NCI-H748 (cell line): ENCODE data around the gene AHR.

ENCODE experiments used
- DNase-seq: peaks from one replicate; lab custom pipeline; 2025; ENCODE audit not compliant: unreplicated experiment; lab: John Stamatoyannopoulos, UW

AHR gene

GRCh38 chr7:17302575-17303142 lies 4.2 kb downstream of the AHR start:
- peak; percentile 42 for DNase-seq

- no peak for DNase-seq
Measured at GRCh38 chr7:17304926-17305325, 6.5 kb downstream of the AHR start.

GRCh38 chr7:17305387-17306171 lies 7.1 kb downstream of the AHR start:
- DNase-seq: no peak

GRCh38 chr7:17307000-17307399 lies 8.5 kb downstream of the AHR start:
- DNase-seq: no peak

GRCh38 chr7:17307558-17307957 lies 9.1 kb downstream of the AHR start:
- DNase-seq: no peak

- DNase-seq: no peak
Measured at GRCh38 chr7:17307969-17308648, 9.7 kb downstream of the AHR start.

DNA sequence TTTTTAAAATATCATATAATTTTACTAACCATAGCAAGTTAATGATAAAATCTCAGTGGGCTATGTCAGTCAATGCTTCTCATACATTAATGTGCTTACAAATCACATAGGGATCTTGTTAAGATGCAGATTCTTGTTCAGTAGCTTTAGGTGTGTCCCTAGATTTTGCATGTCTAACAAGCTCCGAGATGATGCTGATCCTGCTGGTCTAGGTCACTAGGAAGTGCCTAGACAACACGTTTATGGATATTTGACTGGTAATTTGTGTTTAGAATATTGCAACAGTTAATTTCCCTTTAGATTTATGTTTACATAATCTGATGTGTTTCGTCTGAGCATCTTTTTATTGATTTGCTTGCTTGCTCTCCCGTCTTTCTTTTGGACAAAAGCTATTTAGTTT lies 12.7 kb downstream of the AHR start:
- DNase-seq: no peak

DNA sequence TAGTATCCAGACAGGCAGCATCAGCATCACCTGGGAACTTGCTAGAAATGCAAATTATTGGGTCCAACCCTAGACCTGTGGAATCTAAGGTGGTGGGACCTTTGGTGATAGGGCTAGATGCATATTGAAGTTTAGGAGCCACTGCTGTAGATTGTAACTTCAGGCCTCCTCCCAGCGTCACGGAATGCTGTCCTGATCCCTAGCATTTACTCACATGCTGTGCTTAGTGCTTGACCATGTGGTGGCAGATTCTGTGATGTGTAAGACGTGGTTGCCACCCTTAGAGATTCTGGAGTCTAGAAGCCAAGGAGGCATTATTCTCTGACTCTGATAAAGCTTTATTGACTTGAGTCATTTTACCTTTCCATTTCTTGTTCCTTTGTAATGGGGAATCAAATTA lies 13.5 kb downstream of the AHR start:
- no peak for DNase-seq

DNA sequence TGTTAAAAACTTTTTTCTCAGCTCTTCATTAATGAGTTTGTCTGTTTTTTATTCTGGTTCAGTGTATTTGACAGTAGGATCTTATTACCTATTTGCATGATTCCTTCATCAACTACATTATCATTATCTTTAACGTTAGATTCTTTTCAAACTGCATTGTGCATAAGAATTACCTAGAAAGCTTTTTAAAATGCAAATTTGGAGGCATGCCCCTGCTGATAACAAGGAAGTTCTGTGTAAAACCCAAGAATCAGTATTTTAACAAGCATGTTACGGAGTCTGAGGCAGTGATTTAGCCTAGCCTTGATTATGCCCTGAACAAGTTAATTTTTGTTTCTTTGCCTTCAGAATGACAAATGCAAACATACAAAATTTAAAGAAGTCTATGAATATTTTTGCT lies 14.2 kb downstream of the AHR start:
- DNase-seq: no peak

GRCh38 chr7:17313194-17313593 lies 14.7 kb downstream of the AHR start:
- DNase-seq: no peak

DNA sequence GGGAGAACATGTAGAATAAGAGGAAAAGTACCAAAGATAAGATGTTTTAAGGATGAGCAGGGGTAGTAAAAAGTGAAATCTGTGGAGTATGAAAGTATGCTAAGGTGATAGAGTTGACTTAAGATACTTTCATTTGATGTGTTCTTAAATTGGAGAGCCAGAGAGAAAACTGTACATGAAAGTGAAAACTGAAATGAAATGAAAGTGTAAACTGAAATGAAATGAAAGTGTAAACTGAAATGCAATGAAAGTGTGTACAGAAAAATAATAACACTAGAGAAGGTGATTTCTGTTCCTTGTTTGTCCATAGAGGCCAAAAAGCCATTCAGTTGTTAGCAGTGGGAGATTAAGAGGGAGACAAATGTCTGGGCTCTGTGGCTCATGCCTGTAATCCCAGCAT lies 17.5 kb downstream of the AHR start:
- DNase-seq: no peak

DNA sequence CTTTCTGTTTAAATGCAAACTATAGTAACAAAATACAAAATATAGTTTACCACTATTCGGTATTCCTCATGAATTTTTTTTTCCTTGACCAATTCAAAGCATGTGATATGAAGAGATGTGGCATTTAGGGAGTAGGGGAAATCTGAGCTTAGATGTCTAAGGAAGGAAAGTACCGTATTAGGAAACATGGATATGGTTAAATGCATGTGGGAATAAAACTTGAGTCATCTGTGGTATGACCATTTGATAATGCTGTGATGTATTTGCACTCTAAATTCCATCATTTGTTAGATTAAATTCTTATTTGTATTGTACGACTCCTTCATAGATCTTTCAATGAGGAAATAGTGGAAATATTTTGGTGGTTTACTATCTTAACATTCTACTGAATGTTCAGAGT lies 19.7 kb downstream of the AHR start:
- no peak for DNase-seq

GRCh38 chr7:17319164-17320101 lies 21.0 kb downstream of the AHR start:
- DNase-seq: no peak

GRCh38 chr7:17320102-17320497 lies 21.6 kb downstream of the AHR start:
- no peak for DNase-seq

- DNase-seq: no peak
Measured at GRCh38 chr7:17320657-17321056, 22.2 kb downstream of the AHR start.

DNA sequence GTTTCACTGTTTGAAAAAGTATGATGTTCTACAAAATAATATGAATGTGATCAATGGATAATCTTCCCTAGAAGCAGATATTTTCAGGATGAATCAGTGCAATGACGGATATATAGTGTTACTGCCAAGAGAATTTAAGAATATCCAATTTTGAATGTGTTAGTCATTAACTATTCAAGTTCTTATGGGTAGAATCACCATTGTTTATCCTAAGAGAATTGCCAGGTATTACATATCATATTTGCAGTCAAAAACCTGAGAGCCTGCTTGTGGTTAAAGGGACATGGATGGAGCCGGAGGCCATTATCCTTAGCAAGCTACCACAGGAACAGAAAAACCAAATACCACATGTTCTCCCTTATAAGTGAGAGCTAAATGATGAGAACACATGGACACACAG lies 26.9 kb downstream of the AHR start:
- DNase-seq: no peak

GRCh38 chr7:17326378-17326777 lies 27.9 kb downstream of the AHR start:
- peak; percentile 14 for DNase-seq

GRCh38 chr7:17328641-17329040 lies 30.2 kb downstream of the AHR start:
- no peak for DNase-seq

DNA sequence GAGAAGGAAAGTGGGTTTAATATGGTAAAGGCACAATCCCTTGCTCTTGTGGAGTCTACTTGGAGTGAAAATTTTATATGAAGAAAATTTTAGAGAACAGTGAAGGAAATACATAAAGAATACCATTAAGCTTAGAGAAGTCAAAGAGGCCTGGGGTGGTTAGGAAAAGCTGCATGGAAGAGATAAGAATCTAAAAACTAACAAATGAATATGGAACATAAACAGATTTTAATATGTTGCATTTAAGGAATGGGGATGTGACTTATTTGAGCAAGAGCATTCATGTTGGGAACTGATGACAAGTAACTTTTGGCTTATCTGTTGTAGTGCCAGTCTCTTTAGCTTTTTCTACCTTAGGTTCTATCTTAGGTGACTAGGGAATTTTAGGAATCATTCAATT lies 31.0 kb downstream of the AHR start:
- DNase-seq: no peak

DNA sequence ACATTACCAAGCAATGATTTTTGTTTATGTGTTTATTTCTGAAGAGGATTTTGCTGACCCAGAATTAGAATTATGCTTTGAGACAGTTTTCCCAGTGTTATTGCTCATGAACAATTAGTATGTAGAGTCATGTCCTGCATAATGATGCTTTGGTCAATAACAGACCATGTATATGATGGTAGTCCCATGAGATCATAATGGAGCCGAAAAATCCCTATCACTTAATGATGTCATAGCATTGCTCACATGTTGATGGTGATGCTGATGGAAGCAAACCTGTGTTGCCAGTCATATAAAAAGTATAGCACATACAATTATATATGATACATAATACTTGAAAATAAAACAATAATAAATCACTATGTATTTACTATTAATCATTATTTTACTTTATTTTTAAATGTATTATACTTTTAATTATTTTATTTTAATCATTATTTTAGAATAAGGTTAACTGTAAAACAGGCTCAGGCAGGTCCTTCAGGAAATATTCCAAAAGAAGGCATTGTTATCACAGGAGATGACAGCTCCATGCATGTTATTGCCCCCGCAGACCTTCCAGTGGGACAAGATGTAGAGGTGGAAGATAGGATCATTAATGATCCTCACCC lies 33.5 kb downstream of the AHR start:
- DNase-seq: no peak

DNA sequence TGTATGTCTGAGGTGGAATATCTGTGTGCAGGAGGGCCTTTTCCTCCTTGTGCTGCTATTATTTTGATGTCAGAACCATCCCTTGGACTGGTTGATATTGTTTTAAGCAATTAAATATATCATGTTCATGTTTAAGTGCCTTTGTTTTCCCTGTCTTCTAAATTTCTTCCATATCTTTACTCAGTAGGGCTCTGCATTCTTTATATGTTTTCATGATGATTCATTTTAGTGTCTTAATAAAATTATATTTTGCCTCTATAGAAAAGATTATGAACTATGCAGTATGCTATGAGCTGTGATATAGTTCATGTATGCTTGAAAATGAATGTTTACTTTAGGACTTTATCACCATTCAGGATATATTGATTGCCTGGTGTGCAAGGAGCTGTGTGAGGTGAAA lies 34.8 kb downstream of the AHR start:
- DNase-seq: no peak
